NOMO-1 treated with dmso at 0.1 percent for 144 hours (cell line): Measurements from ENCODE around the gene TCF7L2.
"Not testable (repeated sequence)": the region's sequence is repeated elsewhere in the genome, so short reads cannot be mapped to it uniquely, and the experiment has no call there.

Experiments
- DNase-seq: peaks from one replicate; lab custom pipeline; 2025; ENCODE audit not compliant: unreplicated experiment; lab: John Stamatoyannopoulos, UW

The TCF7L2 gene

DNA sequence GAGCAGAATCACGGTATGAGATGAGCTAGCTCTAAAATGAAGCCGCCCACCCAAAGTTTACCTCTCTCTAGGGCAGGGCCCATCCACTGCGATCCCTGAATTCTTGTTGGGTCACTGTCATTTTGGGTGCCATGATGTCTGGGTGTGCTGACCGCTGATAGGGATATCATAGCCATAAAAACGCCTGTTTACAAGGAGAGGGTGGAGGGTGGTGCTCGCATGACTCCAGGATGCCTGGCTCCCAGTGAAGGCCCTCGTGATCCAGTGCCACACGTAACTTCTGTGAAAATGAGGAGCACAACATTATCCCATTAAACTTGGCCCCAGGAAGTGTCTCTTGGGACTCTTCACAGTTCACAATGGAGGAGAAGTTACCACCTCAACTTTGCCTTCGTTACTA is 139.5 kb downstream of the TCF7L2 start:
- DNase-seq = no peak

- no peak for DNase-seq
Observed at GRCh38 chr10:113091920-113092319, 141.9 kb downstream of the TCF7L2 start.

DNA sequence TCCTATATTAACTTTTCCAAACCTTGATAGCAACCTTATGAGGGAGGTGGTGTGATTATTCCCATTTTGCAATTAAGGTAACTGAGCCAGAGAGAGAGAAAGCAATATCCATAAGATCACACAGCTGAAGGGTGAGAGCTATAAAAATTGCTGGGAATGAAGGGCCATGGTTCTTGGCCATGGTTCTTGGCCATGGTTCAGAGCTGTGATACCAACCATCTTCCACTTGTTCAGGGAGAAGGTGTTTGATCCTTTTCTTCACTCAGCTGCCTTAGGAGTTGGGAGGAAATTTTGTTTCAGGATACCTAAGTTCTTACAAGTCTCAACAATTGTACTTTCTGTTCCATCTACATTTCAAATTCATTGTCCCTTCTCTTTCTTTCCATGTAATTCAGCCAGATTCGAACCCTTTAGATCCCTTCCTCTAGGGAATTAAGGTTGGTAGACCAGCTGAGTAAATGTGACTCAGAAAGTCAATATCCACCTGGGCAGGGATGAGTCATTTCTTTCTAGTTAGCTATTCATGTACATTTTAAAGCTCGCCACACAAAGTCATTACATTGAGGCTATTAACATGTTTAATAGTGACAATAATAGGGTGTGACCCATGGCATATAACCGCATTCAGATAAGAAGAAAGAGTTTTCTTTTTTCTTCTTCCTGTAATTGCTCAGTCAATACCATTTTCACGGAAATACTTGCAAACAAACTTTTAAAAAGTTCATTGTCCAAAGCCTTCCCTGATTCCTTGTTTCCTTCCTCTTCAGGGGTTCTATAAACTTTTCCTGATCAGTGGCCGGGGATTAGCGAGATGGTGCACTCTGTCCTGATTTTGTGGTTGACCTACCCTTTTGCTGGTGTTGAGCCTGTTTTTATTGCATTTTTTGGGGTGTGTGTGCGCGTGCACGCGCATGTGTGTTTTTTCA is 143.4 kb downstream of the TCF7L2 start:
- DNase-seq = no peak

DNA sequence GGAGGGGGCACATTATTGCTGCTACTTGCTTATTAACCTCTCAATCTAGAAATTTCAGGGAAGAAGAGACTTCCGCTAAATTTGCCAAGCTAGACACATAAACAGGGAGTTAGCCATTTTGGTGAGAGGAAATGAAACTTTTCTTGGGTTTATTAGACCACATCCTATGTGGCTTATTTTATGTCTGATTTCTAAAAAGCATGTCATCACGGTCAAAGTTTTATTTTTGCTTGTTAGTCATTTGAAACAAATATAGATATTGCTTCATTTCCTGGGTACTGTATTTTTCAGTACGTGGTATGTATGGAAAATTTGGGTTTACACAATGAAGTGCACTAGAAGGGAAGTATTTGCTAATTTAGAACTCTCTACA is 144.1 kb downstream of the TCF7L2 start:
- peak; percentile 87 for DNase-seq

DNA sequence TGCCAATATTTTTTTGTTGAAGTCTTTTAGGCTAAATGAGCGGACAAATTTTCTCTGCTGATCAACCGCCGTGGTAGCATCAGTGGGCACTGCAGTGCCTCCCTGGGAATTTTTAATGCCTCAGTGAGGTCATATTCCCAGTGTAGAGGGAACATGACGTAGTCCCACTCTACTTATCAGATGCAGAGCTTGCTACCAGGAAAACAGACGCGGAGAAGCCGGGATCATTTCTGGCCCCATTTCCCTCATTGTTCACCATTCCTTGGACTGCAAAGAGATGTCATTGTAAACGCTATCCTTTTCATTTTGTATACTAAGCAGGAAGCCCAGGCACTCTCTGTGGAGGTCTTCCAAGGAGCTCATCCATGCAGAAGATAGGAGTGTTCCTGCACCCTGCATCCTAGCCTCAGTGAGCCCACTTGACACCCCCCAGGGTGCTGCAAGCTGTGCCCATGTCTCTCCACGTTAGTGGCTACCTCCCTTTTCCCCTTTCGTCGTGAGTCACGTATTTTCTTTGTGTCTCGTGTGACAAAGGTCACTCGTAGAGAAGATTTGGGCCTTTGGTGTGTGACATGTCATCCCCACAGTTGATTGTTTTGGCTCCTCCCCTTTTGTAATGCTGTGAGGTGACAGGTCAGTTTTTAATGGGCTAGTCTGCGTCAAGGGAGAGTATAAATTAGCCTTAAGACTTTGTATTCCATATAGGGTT is 145.5 kb downstream of the TCF7L2 start:
- DNase-seq = no peak

- DNase-seq = no peak
Observed at GRCh38 chr10:113096128-113096996, 146.3 kb downstream of the TCF7L2 start.

DNA sequence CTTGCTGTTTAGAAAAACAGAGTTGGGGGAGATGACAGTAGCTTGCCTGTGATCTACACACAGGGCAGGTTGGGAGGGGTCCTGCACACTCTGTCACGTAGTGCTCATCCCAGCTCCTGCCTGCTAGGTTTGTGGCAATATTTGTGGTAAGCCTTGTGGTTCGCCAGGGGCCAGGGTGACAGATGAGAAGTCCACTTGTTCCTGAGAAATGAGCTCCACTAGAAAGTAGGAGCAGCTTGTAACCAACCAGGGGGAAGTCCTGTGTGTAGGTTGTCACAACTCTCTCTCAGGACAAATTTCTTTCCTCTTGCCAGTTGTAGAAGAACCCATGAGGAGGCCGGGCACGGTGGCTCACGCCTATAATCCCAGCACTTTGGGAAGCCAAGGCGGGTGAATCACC is 147.0 kb downstream of the TCF7L2 start:
- DNase-seq = no peak

- peak; percentile 42 for DNase-seq
Observed at GRCh38 chr10:113099431-113100183, 149.6 kb downstream of the TCF7L2 start.

DNA sequence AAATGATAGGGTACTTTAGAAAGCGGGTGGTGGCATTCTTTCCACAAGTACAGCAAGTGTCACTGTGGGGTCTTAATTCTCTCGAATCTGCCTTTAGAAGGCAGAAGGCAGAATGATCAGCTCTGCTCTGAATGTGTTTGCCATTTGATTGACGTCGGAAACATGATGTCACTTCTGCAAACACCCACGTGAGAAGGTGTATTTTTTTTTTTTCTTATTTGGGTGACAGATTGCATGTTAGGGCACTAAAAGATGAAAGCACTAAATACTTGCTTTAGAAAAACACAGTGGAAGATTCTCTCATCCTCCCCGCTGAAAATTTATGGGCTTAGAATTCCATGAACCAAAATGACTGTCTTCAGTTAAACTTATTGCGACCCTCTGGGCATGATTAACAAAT is 150.2 kb downstream of the TCF7L2 start:
- DNase-seq = no peak

GRCh38 chr10:113103131-113103840 is 153.2 kb downstream of the TCF7L2 start:
- peak; percentile 6 for DNase-seq

- DNase-seq = no peak
Observed at GRCh38 chr10:113104047-113104446, 154.0 kb downstream of the TCF7L2 start.

GRCh38 chr10:113108194-113108835 is 158.3 kb downstream of the TCF7L2 start:
- peak; percentile 0 for DNase-seq

DNA sequence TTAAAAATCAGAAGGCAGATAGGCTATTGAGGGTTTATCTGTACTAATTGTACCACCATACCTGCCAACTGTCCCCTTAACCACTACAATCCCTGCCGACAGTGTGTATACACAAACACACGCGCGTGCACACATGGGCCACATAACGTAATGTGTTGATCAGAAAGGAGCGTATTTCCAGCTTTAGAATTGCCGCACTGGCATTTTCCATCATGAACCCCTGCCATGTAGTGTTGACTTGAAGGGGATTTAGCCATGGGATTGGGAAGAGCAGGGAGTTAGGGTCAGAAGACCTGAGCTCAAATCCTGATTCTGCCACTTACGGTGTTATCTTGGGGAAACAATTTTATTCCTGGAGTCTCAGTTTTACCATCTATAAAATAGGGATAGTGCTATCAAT is 158.9 kb downstream of the TCF7L2 start:
- no peak for DNase-seq

GRCh38 chr10:113109482-113109881 is 159.4 kb downstream of the TCF7L2 start:
- not testable (repeated sequence) for DNase-seq

DNA sequence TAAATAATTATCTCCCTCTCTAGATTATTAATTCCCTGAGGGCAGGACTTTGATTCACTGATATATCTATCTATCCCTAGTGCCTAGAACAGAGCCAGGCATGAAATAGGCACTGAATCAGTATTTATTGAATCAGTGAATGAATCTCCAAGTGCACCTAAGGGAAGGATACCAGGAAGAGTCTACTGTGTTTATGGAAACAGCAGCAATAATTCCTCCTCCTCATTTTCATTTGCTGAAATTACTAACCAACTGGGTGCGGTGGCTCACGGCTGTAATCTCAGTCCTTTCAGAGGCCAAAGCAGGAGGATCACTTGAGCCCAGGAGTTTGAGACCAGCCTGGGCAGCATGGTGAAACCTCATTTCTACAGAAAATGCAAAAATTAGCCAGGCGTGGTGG is 161.2 kb downstream of the TCF7L2 start:
- no peak for DNase-seq

GRCh38 chr10:113111900-113112853 is 162.1 kb downstream of the TCF7L2 start:
- no peak for DNase-seq

GRCh38 chr10:113113241-113113640 is 163.2 kb downstream of the TCF7L2 start:
- DNase-seq = no peak

- no peak for DNase-seq
Observed at GRCh38 chr10:113113918-113114317, 163.9 kb downstream of the TCF7L2 start.
